HG03135 (cell line): ENCODE data around the gene ZNF235.
"Not testable (repeated sequence)": the region's sequence is repeated elsewhere in the genome, so short reads cannot be mapped to it uniquely, and the experiment has no call there.

Experiments used
- ATAC-seq: cut with Tn5 transposase; IDR thresholded peaks from one replicate; pipeline ENCODE4 v1.9.1; 2021; ENCODE audit warnings: mild to moderate bottlenecking, moderate library complexity; ENCODE audit not compliant: unreplicated experiment

The ZNF235 gene

GRCh38 chr19:44258136-44258535 lies 46.7 kb downstream of the ZNF235 start:
- no peak for ATAC-seq

GRCh38 chr19:44255705-44256411 lies 49.0 kb downstream of the ZNF235 start:
- no peak for ATAC-seq

- no peak for ATAC-seq
Observed at GRCh38 chr19:44254496-44254895, 50.3 kb downstream of the ZNF235 start.

GRCh38 chr19:44253392-44253791 lies 51.4 kb downstream of the ZNF235 start:
- not testable (repeated sequence) for ATAC-seq

- ATAC-seq, result not testable (repeated sequence)
Observed at GRCh38 chr19:44252332-44252731, 52.5 kb downstream of the ZNF235 start.

GRCh38 chr19:44236384-44236783 lies 68.4 kb downstream of the ZNF235 start:
- ATAC-seq, result no peak
